DND-41 (cell line): ENCODE data around the gene SMAP2.

Experiments used
- CTCF ChIP-seq: IDR thresholded peaks from 2 replicates; pipeline ENCODE4 v1.5.1; 2012; ENCODE audit warnings: borderline replicate concordance, low read length, moderate library complexity, mild to moderate bottlenecking; ENCODE audit not compliant: poor library complexity, severe bottlenecking; ENCODE audit errors: extremely low read depth
- EZH2 ChIP-seq: IDR thresholded peaks from 3 replicates; pipeline ENCODE4 v1.6.1; 2012; ENCODE audit warnings: borderline replicate concordance, low read depth, mild to moderate bottlenecking, moderate library complexity, low read length, inconsistent platforms; ENCODE audit not compliant: severe bottlenecking

DNA sequence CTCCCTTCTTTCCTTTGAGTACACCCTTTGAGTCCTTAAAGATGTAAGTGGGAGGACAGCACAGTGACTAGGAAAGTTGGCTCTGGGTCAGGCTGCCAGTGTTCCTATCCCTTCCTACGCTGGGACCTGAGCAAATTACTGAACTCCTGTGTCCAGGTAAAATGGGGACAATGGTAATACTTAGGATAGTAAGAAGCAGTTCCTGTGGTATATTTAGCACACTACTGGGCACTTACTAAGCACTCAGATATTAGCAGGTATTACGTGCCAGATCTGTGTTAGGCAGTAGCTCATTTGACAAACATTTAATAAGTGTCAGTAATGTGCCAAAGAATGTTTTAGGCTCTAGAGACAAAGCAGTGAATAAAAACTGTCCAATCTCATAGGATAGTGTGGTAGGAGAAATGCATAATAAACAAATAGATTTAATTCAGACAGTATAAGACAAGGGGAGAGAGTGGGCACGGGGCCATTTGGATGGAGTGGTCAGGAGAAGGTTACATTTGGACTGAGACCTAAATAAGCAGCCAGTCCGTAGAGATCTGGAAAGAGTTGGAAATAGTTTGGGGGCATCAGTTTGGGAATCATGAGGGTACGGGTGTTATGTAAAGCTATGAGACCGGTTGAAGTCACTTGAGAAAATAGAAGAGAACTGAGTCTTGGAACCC lies 50.6 kb downstream of the SMAP2 start:
- TF ChIP-seq CTCF (no peak), EZH2 (no peak)
